HepG2 (cell line): ENCODE data around the gene MMS19. TPM values are rescaled to one million over a fixed set of nuclear protein-coding genes. Genes with fewer than 3 reads are reported as not detected.

Experiments
- CBX2 ChIP-seq, 2 experiments: fragments of 200-600 bp in 1 of 2; sonication (generic); formaldehyde crosslinking in 1 of 2; IDR thresholded peaks; 2 replicates each; pipeline versions ENCODE4 v1.7.0 to v1.8.1; 2018 to 2022; ENCODE audit warnings: low read depth in 2 of 2, low read length in 1 of 2, mild to moderate bottlenecking in 1 of 2, missing genetic modification reagents in 1 of 2
- CHCHD3 ChIP-seq: sonication (generic); formaldehyde crosslinking; IDR thresholded peaks from 2 replicates; pipeline ENCODE4 v1.8.0; 2022; ENCODE audit warnings: mild to moderate bottlenecking, missing genetic modification reagents, moderate library complexity
- DRAP1 ChIP-seq: IDR thresholded peaks from 2 replicates; pipeline ENCODE4 v1.6.1; 2016; ENCODE audit warnings: missing genetic modification reagents, missing compliant biosample characterization
- FOSL1 ChIP-seq: sonication (generic); formaldehyde crosslinking; IDR thresholded peaks from 2 replicates; pipeline ENCODE4 v1.9.0; 2021; ENCODE audit warnings: missing genetic modification reagents, borderline replicate concordance
- GTF3A ChIP-seq: sonication (generic); formaldehyde crosslinking; conservative IDR thresholded peaks from 2 replicates; pipeline ENCODE4 v1.4.0; 2020; ENCODE audit warnings: mild to moderate bottlenecking, missing genetic modification reagents
- HCFC1 ChIP-seq: fragments of 150-350 bp; IDR thresholded peaks from 2 replicates; pipeline ENCODE4 v1.6.1; 2014; ENCODE audit warnings: low read depth, low read length
- MLLT10 ChIP-seq: sonication (generic); formaldehyde crosslinking; IDR thresholded peaks from 2 replicates; pipeline ENCODE4 v1.4.0; 2020; ENCODE audit warnings: missing genetic modification reagents
- MXD3 ChIP-seq: IDR thresholded peaks from 2 replicates; pipeline ENCODE4 v1.6.1; 2016; ENCODE audit warnings: mild to moderate bottlenecking, missing biosample characterization, missing genetic modification reagents
- NFYB ChIP-seq: sonication (generic); formaldehyde crosslinking; IDR thresholded peaks from 2 replicates; pipeline ENCODE4 v1.4.0; 2020; ENCODE audit warnings: missing genetic modification reagents
- NR2F2 ChIP-seq: IDR thresholded peaks from 2 replicates; pipeline ENCODE4 v1.6.1; 2012; ENCODE audit warnings: low read depth, inconsistent platforms, borderline replicate concordance
- PHF8 ChIP-seq: sonication (generic); formaldehyde crosslinking; IDR thresholded peaks from 2 replicates; pipeline ENCODE4 v1.5.0; 2020; ENCODE audit warnings: missing genetic modification reagents
- PLSCR1 ChIP-seq: sonication (generic); formaldehyde crosslinking; IDR thresholded peaks from 2 replicates; pipeline ENCODE4 v1.5.0; 2020; ENCODE audit warnings: missing genetic modification reagents, mild to moderate bottlenecking, borderline replicate concordance
- POGK ChIP-seq: sonication (generic); formaldehyde crosslinking; conservative IDR thresholded peaks from 2 replicates; pipeline ENCODE4 v1.8.0; 2022; ENCODE audit warnings: mild to moderate bottlenecking, moderate library complexity, missing genetic modification reagents
- SAP130 ChIP-seq: IDR thresholded peaks from 2 replicates; pipeline ENCODE4 v1.6.1; 2016; ENCODE audit warnings: low read depth
- TP53 ChIP-seq: sonication (generic); formaldehyde crosslinking; conservative IDR thresholded peaks from 2 replicates; pipeline ENCODE4 v1.4.0; 2020; ENCODE audit warnings: missing genetic modification reagents
- ZKSCAN8 ChIP-seq: IDR thresholded peaks from 2 replicates; pipeline ENCODE4 v1.6.1; 2016; ENCODE audit warnings: borderline replicate concordance, missing genetic modification reagents, missing compliant biosample characterization
- ZNF121 ChIP-seq: sonication (generic); formaldehyde crosslinking; IDR thresholded peaks from 2 replicates; pipeline ENCODE4 v1.5.0; 2020; ENCODE audit warnings: mild to moderate bottlenecking, missing genetic modification reagents
- ZNF18 ChIP-seq: sonication (generic); formaldehyde crosslinking; IDR thresholded peaks from 2 replicates; pipeline ENCODE4 v1.8.0; 2022; ENCODE audit warnings: mild to moderate bottlenecking, missing genetic modification reagents; ENCODE audit not compliant: insufficient replicate concordance
- ZNF260 ChIP-seq: sonication (generic); formaldehyde crosslinking; IDR thresholded peaks from 2 replicates; pipeline ENCODE4 v1.4.0; 2020; ENCODE audit warnings: missing genetic modification reagents, low read depth, mild to moderate bottlenecking, borderline replicate concordance
- ZNF562 ChIP-seq: sonication (generic); formaldehyde crosslinking; IDR thresholded peaks from 2 replicates; pipeline ENCODE4 v1.8.0; 2022; ENCODE audit warnings: missing genetic modification reagents, borderline replicate concordance
- ZNF577 ChIP-seq: sonication (generic); formaldehyde crosslinking; IDR thresholded peaks from 2 replicates; pipeline ENCODE4 v1.4.0; 2020; ENCODE audit warnings: mild to moderate bottlenecking, low read depth, missing genetic modification reagents, borderline replicate concordance
- ZNF660 ChIP-seq: sonication (generic); formaldehyde crosslinking; IDR thresholded peaks from 2 replicates; pipeline ENCODE4 v1.5.1; 2020; ENCODE audit warnings: mild to moderate bottlenecking, low read depth, missing genetic modification reagents, borderline replicate concordance
- ZNF772 ChIP-seq: sonication (generic); formaldehyde crosslinking; IDR thresholded peaks from 2 replicates; pipeline ENCODE4 v1.5.0; 2020; ENCODE audit warnings: mild to moderate bottlenecking, missing genetic modification reagents
- ZNF790 ChIP-seq: sonication (generic); formaldehyde crosslinking; IDR thresholded peaks from 2 replicates; pipeline ENCODE4 v1.8.0; 2022; ENCODE audit warnings: missing genetic modification reagents, mild to moderate bottlenecking, borderline replicate concordance
- polyA plus RNA-seq, 8 experiments: library from polyadenylated mRNA; depleted of rRNA in 3 of 8; stranded (reverse) in 7 of 8; unstranded in 1 of 8; fragments of >200 nt; fragmentation: Illumina TruSeq in 4 of 8; extraction: Trizol in 4 of 8; gene quantifications; 2 replicates each; pipeline versions ENCODE4 v1.2.1 to v1.2.3, GENCODE V29; 2011 to 2016; ENCODE audit warnings: low read depth in 4 of 8, missing spikeins in 1 of 8, mixed read lengths in 1 of 8; ENCODE audit not compliant: insufficient read depth in 1 of 8
- total RNA-seq, 5 experiments: library from RNA; depleted of rRNA; stranded (reverse); fragments of >200 nt; fragmentation: Illumina TruSeq; extraction: Trizol; gene quantifications; 2 replicates each; pipeline ENCODE4 v1.2.3, GENCODE V29; 2016; ENCODE audit warnings: low read depth in 1 of 5

MMS19 gene
- total and polyA plus RNA-seq, 2 of the 13 experiments (the other 11 are each of a cell fraction or from before 2014, with no cell fraction given), result 76.4 to 107 TPM

- TF ChIP-seq ZNF121 (CRISPR knock-in tag), result 0 out of 2 replicates have a peak, but pooled peaks have one; percentile 40
- no peak; the same call in 1 of the 2 replicates for TF ChIP-seq ZKSCAN8 (CRISPR knock-in tag)
- TF ChIP-seq ZNF577 (CRISPR knock-in tag), result no peak
- no peak; the same call in 1 of the 2 replicates for TF ChIP-seq NR2F2
- TF ChIP-seq PHF8, result peak; percentile 97
- TF ChIP-seq ZNF18 (CRISPR knock-in tag), result no peak
- no peak for TF ChIP-seq ZNF260 (CRISPR knock-in tag)
- TF ChIP-seq ZNF660 (CRISPR knock-in tag), result no peak
- TF ChIP-seq MXD3 (CRISPR knock-in tag), result 0 out of 2 replicates have a peak, but pooled peaks have one; percentile 37
- TF ChIP-seq NFYB (CRISPR knock-in tag), result peak; percentile 96
- TF ChIP-seq FOSL1, result no peak
- 0 out of 2 replicates have a peak, but pooled peaks have one; percentile 42 for TF ChIP-seq GTF3A (CRISPR knock-in tag)
- no peak for TF ChIP-seq TP53 (CRISPR knock-in tag)
- TF ChIP-seq HCFC1, result peak; percentile 89
- TF ChIP-seq ZNF772 (CRISPR knock-in tag), result no peak
- no peak for TF ChIP-seq PLSCR1
- peak; percentile 88 for TF ChIP-seq SAP130 (CRISPR knock-in tag)
- TF ChIP-seq MLLT10 (CRISPR knock-in tag), result no peak
- TF ChIP-seq DRAP1 (CRISPR knock-in tag), result peak; percentile 65
- TF ChIP-seq ZNF790 (CRISPR knock-in tag), result no peak
- no peak for TF ChIP-seq CHCHD3 (CRISPR knock-in tag)
- no peak for TF ChIP-seq CBX2 (IDR thresholded peaks at IDR 0.05; ENCODE audit: low read depth, low read length)
- TF ChIP-seq CBX2 (CRISPR knock-in tag; IDR thresholded peaks at IDR 0.05; ENCODE audit: low read depth), result no peak
- TF ChIP-seq ZNF562 (CRISPR knock-in tag), result no peak
- 0 out of 2 replicates have a peak, but pooled peaks have one; percentile 57 for TF ChIP-seq POGK (CRISPR knock-in tag)
Observed at GRCh38 chr10:97445722-97446639, 52.2 kb downstream of the MMS19 start, which contains the start of the genes EXOSC1 and ZDHHC16 (continued).
